ENCODE results near the gene CAPSL. TPM values are rescaled to one million over a fixed set of nuclear protein-coding genes. Genes with fewer than 3 reads are reported as not detected.

Gene CAPSL
- total and polyA plus RNA-seq, 2 of the 8 experiments (the other 6 are each of a cell fraction or from before 2014, with no cell fraction given): not detected

DNA sequence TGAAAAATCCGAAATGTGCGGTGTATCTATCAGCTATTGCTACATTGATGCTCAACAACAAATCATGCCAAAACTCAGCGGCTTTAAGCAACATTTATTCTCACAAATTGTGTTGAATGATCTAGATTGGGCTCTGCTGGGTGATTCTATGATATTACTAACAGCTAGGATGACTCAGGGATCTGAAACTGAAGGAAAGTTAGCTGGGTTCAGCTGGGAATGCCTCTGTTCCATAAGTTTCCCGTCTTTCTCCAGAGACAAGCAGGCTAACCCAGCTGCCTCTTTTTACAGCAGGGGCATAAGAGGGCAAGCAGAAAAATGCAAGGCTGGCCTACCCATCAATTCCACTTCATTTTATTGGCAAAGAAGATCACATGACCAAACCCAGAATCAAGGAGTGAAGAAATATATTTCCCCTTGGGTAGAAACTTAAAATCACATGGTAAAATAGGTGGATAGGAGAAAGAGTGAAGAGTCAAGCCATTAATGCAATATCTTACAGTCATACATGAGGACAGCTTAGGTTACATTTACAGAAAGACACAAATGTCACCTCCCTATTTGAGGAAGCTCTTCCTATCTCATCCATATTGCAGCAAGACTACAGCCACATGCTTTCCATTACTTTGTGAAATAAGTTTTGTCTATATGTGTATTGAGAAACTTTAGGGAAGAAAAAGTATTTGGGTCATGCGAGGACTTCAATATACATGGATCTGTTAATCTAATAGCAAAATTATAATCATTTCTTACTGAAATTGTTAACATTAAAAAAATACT is 50.9 kb downstream of the CAPSL start (continued):
- TF ChIP-seq, protein P1, sequence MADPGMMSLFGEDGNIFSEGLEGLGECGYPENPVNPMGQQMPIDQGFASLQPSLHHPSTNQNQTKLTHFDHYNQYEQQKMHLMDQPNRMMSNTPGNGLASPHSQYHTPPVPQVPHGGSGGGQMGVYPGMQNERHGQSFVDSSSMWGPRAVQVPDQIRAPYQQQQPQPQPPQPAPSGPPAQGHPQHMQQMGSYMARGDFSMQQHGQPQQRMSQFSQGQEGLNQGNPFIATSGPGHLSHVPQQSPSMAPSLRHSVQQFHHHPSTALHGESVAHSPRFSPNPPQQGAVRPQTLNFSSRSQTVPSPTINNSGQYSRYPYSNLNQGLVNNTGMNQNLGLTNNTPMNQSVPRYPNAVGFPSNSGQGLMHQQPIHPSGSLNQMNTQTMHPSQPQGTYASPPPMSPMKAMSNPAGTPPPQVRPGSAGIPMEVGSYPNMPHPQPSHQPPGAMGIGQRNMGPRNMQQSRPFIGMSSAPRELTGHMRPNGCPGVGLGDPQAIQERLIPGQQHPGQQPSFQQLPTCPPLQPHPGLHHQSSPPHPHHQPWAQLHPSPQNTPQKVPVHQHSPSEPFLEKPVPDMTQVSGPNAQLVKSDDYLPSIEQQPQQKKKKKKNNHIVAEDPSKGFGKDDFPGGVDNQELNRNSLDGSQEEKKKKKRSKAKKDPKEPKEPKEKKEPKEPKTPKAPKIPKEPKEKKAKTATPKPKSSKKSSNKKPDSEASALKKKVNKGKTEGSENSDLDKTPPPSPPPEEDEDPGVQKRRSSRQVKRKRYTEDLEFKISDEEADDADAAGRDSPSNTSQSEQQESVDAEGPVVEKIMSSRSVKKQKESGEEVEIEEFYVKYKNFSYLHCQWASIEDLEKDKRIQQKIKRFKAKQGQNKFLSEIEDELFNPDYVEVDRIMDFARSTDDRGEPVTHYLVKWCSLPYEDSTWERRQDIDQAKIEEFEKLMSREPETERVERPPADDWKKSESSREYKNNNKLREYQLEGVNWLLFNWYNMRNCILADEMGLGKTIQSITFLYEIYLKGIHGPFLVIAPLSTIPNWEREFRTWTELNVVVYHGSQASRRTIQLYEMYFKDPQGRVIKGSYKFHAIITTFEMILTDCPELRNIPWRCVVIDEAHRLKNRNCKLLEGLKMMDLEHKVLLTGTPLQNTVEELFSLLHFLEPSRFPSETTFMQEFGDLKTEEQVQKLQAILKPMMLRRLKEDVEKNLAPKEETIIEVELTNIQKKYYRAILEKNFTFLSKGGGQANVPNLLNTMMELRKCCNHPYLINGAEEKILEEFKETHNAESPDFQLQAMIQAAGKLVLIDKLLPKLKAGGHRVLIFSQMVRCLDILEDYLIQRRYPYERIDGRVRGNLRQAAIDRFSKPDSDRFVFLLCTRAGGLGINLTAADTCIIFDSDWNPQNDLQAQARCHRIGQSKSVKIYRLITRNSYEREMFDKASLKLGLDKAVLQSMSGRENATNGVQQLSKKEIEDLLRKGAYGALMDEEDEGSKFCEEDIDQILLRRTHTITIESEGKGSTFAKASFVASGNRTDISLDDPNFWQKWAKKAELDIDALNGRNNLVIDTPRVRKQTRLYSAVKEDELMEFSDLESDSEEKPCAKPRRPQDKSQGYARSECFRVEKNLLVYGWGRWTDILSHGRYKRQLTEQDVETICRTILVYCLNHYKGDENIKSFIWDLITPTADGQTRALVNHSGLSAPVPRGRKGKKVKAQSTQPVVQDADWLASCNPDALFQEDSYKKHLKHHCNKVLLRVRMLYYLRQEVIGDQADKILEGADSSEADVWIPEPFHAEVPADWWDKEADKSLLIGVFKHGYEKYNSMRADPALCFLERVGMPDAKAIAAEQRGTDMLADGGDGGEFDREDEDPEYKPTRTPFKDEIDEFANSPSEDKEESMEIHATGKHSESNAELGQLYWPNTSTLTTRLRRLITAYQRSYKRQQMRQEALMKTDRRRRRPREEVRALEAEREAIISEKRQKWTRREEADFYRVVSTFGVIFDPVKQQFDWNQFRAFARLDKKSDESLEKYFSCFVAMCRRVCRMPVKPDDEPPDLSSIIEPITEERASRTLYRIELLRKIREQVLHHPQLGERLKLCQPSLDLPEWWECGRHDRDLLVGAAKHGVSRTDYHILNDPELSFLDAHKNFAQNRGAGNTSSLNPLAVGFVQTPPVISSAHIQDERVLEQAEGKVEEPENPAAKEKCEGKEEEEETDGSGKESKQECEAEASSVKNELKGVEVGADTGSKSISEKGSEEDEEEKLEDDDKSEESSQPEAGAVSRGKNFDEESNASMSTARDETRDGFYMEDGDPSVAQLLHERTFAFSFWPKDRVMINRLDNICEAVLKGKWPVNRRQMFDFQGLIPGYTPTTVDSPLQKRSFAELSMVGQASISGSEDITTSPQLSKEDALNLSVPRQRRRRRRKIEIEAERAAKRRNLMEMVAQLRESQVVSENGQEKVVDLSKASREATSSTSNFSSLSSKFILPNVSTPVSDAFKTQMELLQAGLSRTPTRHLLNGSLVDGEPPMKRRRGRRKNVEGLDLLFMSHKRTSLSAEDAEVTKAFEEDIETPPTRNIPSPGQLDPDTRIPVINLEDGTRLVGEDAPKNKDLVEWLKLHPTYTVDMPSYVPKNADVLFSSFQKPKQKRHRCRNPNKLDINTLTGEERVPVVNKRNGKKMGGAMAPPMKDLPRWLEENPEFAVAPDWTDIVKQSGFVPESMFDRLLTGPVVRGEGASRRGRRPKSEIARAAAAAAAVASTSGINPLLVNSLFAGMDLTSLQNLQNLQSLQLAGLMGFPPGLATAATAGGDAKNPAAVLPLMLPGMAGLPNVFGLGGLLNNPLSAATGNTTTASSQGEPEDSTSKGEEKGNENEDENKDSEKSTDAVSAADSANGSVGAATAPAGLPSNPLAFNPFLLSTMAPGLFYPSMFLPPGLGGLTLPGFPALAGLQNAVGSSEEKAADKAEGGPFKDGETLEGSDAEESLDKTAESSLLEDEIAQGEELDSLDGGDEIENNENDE (IDR thresholded peaks at IDR 0.05; ENCODE audit: insufficient replicate concordance, low read length): no peak
- TF ChIP-seq ZNF274 (IDR thresholded peaks at IDR 0.05; ENCODE audit: borderline replicate concordance, extremely low read depth, low read length): no peak
- TF ChIP-seq NRF1 (IDR thresholded peaks at IDR 0.05; ENCODE audit: low read depth, low read length): no peak
- TF ChIP-seq GTF2F1 (IDR thresholded peaks at IDR 0.05; ENCODE audit: borderline replicate concordance, low read depth, low read length): no peak
- no peak for TF ChIP-seq SP1 (IDR thresholded peaks at IDR 0.05; ENCODE audit: low read depth, low read length)
- TF ChIP-seq BCL11A (IDR thresholded peaks at IDR 0.05; ENCODE audit: low read depth in 2 of 2, low read length in 2 of 2): no peak
- TF ChIP-seq SIRT6 (IDR thresholded peaks at IDR 0.05; ENCODE audit: low read length): no peak
- TF ChIP-seq, protein P2, sequence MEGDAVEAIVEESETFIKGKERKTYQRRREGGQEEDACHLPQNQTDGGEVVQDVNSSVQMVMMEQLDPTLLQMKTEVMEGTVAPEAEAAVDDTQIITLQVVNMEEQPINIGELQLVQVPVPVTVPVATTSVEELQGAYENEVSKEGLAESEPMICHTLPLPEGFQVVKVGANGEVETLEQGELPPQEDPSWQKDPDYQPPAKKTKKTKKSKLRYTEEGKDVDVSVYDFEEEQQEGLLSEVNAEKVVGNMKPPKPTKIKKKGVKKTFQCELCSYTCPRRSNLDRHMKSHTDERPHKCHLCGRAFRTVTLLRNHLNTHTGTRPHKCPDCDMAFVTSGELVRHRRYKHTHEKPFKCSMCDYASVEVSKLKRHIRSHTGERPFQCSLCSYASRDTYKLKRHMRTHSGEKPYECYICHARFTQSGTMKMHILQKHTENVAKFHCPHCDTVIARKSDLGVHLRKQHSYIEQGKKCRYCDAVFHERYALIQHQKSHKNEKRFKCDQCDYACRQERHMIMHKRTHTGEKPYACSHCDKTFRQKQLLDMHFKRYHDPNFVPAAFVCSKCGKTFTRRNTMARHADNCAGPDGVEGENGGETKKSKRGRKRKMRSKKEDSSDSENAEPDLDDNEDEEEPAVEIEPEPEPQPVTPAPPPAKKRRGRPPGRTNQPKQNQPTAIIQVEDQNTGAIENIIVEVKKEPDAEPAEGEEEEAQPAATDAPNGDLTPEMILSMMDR (IDR thresholded peaks at IDR 0.05; ENCODE audit: control extremely low read depth in 1 of 3, insufficient read depth in 1 of 3, low read depth in 1 of 3, low read length in 3 of 3): no peak
